HG02610 (cell line): ENCODE measurements around the gene ZNF526.

ENCODE experiments used
- ATAC-seq: cut with Tn5 transposase; IDR thresholded peaks from one replicate; pipeline ENCODE4 v1.9.1; 2021; ENCODE audit warnings: mild to moderate bottlenecking, moderate library complexity; ENCODE audit not compliant: unreplicated experiment

Gene ZNF526

DNA sequence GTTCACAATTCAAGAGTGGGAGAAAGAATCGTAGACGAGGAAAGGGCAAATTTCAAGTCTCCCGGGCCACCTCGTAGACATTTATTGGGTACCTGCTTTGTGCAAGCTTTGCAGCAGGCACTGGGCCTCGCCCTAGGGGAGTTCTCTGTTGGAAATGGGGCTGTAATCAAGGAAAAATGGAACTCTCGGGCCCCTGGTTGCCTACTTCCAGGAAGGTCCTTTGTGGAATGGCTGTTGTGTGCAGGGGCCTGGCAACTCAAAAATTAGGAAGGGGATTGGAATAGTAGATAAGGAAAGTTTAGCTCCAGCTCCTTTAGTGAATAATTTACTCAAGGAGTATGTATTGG is 612 bp downstream of the ZNF526 start:
- ATAC-seq, result no peak

DNA sequence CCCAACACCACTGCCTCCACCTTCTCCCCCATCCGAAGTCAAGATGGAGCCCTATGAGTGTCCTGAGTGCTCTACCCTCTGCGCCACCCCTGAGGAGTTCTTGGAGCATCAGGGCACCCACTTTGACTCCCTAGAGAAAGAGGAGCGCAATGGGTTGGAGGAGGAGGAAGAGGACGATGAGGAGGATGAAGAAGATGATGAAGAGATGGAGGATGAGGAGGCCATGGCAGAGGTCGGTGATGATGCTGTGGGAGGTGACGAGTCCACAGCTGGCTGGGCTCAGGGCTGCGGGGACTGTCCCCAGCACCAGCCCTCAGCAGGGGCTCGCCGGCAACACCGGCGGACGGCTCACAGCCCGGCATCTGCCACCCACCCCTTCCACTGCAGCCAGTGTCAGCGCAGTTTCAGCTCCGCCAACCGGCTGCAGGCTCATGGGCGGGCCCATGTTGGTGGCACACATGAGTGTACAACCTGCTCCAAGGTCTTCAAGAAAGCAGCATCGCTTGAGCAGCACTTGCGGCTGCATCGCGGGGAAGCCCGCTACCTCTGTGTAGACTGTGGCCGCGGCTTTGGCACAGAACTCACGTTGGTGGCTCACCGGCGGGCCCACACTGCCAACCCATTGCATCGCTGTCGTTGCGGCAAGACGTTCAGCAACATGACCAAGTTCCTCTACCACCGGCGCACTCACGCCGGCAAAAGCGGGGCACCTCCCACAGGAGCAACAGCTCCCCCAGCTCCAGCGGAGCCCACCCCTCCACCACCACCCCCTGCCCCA is 5.0 kb downstream of the ZNF526 start:
- no peak for ATAC-seq

GRCh38 chr19:42225718-42226292 is 5.7 kb downstream of the ZNF526 start:
- no peak for ATAC-seq

GRCh38 chr19:42226886-42227285 is 6.8 kb downstream of the ZNF526 start:
- no peak for ATAC-seq

- ATAC-seq, result no peak
These were observed 8.5 kb downstream of the ZNF526 start for GRCh38 chr19:42228641-42229040.

GRCh38 chr19:42229301-42229854 is 9.3 kb downstream of the ZNF526 start:
- no peak for ATAC-seq

GRCh38 chr19:42229855-42230351 is 9.8 kb downstream of the ZNF526 start:
- no peak for ATAC-seq

- ATAC-seq, result no peak
These were observed 10.5 kb downstream of the ZNF526 start for GRCh38 chr19:42230571-42230970.

GRCh38 chr19:42232435-42232834 is 12.3 kb downstream of the ZNF526 start:
- ATAC-seq, result no peak

DNA sequence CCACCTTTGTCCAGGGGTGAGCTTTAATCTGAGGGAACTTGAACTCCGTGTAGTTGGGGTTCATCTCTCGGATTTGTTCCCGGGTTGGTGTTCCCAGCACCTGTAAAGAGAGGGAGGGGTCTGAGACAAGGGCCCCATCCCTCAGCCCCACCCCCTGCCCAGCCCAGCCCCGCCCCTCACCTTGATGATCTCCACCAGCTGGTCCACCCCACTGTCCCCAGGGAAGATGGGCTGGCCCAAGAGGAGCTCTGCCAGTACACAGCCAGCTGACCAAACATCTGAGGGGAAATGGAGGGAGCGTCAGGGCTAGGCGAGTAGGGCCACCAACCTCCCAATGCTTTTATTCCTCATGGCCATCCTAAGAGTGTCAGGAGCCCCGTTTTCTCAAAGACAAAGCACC is 13.0 kb downstream of the ZNF526 start:
- ATAC-seq, result no peak

- no peak for ATAC-seq
These were observed 13.7 kb downstream of the ZNF526 start for GRCh38 chr19:42233678-42234292.

DNA sequence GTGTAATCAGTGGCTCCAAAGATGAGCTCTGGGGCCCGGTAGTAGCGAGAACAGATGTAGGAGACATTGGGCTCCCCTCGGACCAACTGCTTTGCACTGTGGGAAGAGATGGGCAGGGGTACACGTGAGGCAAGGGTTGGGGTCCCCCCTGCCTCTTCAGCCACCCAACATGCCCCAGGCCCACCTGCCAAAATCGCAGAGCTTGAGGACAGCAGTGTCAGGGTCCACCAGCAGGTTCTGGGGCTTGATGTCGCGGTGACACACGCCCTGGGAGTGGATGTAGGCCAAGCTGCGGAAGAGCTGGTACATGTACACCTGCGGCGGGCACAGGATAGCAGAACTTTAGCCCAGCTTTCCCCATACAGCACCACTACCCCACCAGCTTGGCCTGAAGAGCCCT is 14.3 kb downstream of the ZNF526 start:
- no peak for ATAC-seq

DNA sequence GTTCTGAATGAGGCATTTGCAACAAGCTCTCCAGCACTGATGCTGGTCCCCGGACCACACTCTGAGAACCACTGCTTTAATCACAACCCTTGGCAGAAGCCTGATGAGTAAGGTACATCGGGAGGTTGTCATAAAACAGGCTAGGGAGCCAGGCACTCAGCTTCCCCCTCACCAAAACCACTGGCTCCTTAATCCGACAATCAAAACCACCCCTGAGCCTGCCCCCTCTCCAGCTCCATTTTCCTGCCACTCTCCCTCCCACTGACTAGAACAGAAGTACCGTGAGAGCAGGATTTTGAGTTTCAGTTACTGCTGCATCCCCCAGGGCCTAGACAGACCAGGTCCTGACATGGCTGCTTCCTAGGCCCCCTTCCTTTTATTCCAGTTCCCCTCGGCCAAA is 15.1 kb downstream of the ZNF526 start:
- ATAC-seq, result no peak

DNA sequence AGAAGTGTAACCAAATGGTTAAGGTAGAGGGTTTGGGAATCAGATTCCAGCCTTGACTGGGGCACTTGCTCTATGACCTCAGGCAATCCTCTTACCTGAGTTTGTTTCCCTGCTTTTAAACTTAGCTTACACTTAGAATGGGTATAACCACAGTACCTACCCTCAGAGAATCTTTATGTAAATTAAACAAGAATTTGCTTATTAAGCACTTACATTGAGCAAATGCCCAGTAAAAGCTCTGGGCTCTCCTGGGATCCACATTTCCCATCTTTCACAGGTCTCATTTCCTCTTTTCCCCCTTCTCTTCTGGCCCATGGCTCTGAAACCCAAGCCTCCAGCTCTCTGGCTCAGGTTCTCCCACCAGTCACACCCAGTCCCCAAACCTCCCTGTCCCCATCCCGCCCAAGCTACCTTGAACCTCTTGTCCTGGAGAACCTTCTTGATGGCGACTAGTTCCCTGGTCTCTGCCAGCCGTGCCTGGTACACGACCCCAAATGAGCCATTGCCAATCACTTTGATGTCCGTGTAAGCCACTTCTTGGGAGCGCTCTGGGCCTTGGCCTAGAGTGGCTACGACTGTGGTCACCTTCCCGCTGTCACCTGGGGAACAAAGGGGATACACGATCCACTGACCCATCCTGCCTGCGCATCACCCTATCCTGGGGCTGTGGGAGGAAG is 19.6 kb downstream of the ZNF526 start:
- ATAC-seq, result no peak

DNA sequence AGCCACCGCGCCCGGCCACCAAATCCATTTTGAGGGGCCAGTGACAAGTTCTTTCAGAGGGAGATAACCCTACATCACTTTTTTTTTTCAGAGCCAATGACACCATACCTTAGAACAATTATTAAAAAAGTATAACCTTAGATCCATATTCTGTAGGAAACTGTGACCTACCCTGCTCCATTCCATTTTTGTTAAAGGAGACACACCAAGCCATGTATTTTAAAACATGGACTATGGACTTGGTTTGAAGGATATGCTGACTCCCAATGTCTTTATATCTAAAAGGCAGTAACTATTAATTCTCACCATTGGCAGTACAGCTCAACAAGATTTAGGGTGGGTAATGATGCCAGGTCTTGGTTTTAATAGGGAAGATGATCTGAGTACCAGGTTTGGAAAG is 21.2 kb downstream of the ZNF526 start:
- no peak for ATAC-seq

DNA sequence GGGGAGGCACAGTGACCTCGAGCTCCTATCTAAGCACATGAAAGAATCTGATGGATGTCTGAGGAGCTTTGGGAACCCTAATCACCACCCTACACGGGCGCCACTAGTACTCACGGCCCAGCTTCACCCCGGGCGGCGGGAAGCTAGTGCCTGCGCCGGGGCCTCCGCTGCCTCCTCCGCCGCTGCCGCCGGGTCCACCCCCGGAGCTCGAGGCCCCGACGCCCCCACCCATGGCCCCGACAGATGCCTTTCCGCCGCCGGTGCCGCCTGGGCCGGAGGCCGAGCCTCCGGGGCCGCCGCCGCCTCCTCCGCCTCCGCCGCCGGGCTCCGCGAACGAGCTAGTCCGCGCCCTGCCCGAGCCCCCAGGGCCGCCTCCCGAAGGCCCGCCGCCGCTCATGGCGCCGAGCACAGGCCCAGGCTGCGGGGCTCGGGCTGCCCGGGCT is 22.0 kb downstream of the ZNF526 start:
- no peak for ATAC-seq

GRCh38 chr19:42242512-42243409 is 22.6 kb downstream of the ZNF526 start, which contains the start of gene GSK3A:
TSS of gene GSK3A (minus strand) at chr19:42242602. CDS start at chr19:42242465, 137 bp downstream.
- peak; percentile 59 for ATAC-seq

DNA sequence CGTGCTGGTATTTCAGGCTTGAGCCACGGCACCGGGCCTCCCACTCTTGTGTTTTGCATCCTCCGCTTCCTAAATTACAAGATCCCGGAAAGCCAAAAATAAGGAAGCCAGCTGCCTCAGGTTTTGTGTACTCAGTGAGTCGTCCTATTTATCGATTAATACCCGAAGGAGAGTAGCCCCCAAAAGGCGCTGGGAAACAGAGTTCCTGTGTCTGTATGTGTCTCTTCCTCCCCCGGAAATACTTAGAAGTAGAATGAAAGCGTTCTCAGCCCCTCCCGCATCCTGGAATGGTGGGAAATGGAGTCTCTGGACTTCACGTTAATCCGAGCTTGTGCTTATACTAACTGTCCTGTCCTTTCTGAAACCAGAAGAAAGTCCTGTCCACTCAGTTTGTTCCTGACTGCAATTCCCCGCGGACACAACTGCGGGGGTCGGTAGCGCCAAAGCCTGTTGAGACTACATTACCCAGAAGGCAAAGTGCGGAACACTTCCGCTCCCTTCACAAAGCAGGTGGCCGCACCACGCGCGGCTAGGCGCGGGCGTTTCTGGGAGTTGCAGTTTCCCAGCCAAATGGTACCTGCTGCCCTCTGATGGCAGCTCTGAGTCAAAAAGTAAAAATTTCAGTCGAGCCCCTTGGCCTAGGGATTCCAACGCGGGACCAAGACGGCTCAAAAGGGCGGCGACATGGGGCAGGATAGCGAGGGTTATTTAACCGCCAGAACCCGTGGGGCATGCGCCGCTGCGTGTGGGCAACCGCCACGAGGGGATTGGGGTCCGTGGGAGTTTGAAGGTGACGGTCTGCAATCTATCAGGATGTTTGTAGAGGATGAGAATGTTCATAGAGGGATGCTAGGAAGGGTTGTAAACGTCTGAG is 24.5 kb downstream of the ZNF526 start:
- ATAC-seq, result no peak

DNA sequence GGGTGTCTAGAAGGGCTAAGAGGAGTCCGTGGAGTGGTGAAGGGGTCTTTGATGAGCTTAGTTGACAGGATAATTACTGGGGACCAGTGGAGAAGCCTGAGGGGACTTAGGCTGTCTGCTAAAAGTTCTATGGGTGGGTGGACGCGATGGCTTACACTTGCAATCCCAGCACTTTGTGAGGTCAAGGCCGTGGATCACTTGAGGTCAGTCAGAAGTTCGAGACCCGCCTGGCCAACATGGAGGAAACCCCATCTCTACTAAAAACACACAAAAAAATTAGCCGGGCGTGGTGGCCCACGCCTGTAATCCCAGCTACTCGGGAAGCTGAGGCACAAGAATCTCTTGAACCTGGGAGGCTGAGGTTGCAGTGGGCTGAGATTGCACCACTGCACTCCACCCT is 25.1 kb downstream of the ZNF526 start:
- ATAC-seq, result no peak
